Gastrocnemius medialis (tissue), 4 donors: Measurements from ENCODE around the gene PHF12. TPM values are rescaled to one million over a fixed set of nuclear protein-coding genes. Genes with fewer than 3 reads are reported as not detected.

Source experiments
- ATAC-seq, 2 donors: fragments of 150-250 bp; one replicate each; pipeline ENCODE4 v1.9.1; 2016
- DNase-seq, 2 donors: peaks; one replicate each; pipeline ENCODE4 v3.0.0-alpha.2; 2019
- H3K27ac ChIP-seq, 4 donors: fragments of 200-600 bp; sonication (generic); 1 replicate in 1 of 4; 2 replicates in 3 of 4; pipeline ENCODE4 v1.5.1; 2016 to 2018; ENCODE audit warnings: mild to moderate bottlenecking in 2 of 4, moderate library complexity in 1 of 4
- H3K27me3 ChIP-seq, 3 donors: fragments of 200-600 bp; sonication (generic) in 2 of 3; 1 replicate in 1 of 3; 2 replicates in 2 of 3; pipeline versions ENCODE4 v1.5.1 to v1.6.0; 2016 to 2019; ENCODE audit warnings: mild to moderate bottlenecking in 1 of 3, moderate library complexity in 1 of 3
- H3K36me3 ChIP-seq, 2 donors: fragments of 200-600 bp; sonication (generic) in 1 of 2; one replicate each; pipeline ENCODE4 v1.5.1; 2017 to 2018
- H3K4me1 ChIP-seq, 2 donors: fragments of 200-600 bp; sonication (generic) in 1 of 2; one replicate each; pipeline ENCODE4 v1.5.1; 2016 to 2017; ENCODE audit warnings: mild to moderate bottlenecking in 2 of 2
- H3K4me3 ChIP-seq, 4 donors: fragments of 200-600 bp; sonication (generic) in 3 of 4; 1 replicate in 1 of 4; 2 replicates in 3 of 4; pipeline ENCODE4 v1.5.1; 2016 to 2019; ENCODE audit warnings: mild to moderate bottlenecking in 2 of 4
- H3K9me3 ChIP-seq, 3 donors: fragments of 200-600 bp; sonication (generic) in 2 of 3; 1 replicate in 1 of 3; 2 replicates in 2 of 3; pipeline ENCODE4 v1.5.1; 2016 to 2019
- POLR2A ChIP-seq, 2 donors: fragments of 450-650 bp; IDR thresholded peaks; one replicate each; pipeline ENCODE4 v1.6.1; 2017; ENCODE audit warnings: antibody characterized with exemption in 2 of 2, mild to moderate bottlenecking in 2 of 2, moderate library complexity in 2 of 2
- in situ Hi-C, 4 donors: fragments of 200-750 bp; cut with MboI; loops; one replicate each; pipeline versions ENCODE4 v1.15.0 to v1.8.0; 2017; ENCODE audit warnings: low sequenced_read_pairs in 4 of 4
- intact Hi-C: fragments of 100-400 bp; cut with DNase I; formaldehyde crosslinking; loops from one replicate; pipeline ENCODE4 v1.15.1; 2023; ENCODE audit warnings: low total_unique reads
- total RNA-seq, 4 donors: library from RNA; depleted of rRNA; stranded (reverse); fragments of >200 nt; gene quantifications; one replicate each; pipeline versions ENCODE4 v1.1.0 to v1.2.3, GENCODE V29; 2016
- TF ChIP-seq, protein P1 (sequence below), 5 experiments: fragments of 450-650 bp in 3 of 5; fragments of 200-600 bp in 2 of 5; sonication (generic) in 2 of 5; IDR thresholded peaks in 4 of 5; conservative IDR thresholded peaks in 1 of 5; 1 replicate in 4 of 5; 2 replicates in 1 of 5; pipeline ENCODE4 v1.5.1; 2016 to 2019; ENCODE audit warnings: antibody characterized with exemption in 5 of 5, mild to moderate bottlenecking in 3 of 5, moderate library complexity in 3 of 5

The PHF12 gene
- total RNA-seq, 4 donors from 2014 or later, result 22.1 to 37.3 (median 24.2) TPM

DNA sequence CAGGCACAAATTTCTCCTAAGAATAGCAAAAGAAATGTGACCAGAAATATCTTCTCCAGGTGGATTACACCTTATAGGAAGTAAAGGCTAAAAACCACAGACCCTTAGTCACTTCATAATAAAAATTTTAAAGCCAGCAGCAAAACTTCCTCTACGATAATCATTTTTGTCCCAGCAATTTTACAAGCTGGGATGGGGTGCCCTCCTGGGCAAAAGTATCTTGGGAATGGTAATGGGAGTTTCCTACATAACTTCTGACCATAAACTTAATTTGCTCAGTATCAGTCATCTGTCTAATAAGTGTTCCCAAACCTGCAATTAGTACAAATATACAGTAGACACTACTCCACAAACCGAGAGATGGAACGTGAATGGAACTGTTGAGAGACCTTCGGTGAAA, 3.0 kb downstream of the PHF12 start:
- Histone ChIP-seq H3K36me3 (no peaks in the 10 kb centered on the region), H3K4me1 (peaks cover 60 to 63% of the 10 kb centered on the region in 2 donors), H3K9me3 (no peaks in the 10 kb centered on the region), H3K27me3 (no peaks in the 10 kb centered on the region), H3K27ac (peak overlapping the region; percentile 96 to 97 (median 96)), H3K4me3 (peak overlapping the region; percentile 84 to 90 (median 88))
- in situ Hi-C loops, result no loop called here
- DNase-seq (no peak), ATAC-seq (no peak)
- TF ChIP-seq, protein P1, sequence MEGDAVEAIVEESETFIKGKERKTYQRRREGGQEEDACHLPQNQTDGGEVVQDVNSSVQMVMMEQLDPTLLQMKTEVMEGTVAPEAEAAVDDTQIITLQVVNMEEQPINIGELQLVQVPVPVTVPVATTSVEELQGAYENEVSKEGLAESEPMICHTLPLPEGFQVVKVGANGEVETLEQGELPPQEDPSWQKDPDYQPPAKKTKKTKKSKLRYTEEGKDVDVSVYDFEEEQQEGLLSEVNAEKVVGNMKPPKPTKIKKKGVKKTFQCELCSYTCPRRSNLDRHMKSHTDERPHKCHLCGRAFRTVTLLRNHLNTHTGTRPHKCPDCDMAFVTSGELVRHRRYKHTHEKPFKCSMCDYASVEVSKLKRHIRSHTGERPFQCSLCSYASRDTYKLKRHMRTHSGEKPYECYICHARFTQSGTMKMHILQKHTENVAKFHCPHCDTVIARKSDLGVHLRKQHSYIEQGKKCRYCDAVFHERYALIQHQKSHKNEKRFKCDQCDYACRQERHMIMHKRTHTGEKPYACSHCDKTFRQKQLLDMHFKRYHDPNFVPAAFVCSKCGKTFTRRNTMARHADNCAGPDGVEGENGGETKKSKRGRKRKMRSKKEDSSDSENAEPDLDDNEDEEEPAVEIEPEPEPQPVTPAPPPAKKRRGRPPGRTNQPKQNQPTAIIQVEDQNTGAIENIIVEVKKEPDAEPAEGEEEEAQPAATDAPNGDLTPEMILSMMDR (IDR thresholded peaks at IDR 0.05 in 4 of 5, conservative IDR thresholded peaks at IDR 0.05 in 1 of 5), result no peak
- TF ChIP-seq POLR2A (IDR thresholded peaks at IDR 0.05), result no peak
- intact Hi-C loops, result no loop called here

DNA sequence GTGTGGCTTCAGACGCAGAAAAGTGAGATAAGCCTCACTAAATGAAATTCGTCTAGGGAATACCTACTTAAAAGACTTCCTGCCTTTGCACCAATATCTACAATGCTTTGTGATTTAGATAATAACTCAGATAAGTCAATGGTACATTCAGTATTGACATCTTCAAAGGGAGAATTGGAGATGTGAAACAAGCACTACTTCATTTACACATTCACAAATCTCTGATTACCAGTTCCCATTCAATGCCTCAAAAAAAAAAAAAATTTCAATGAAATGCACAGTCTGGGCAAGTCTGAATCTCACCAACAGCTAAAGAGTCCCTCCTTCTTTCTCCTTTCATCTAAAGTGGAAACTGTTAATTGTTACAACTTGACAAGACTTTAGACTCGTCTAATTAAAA, 3.7 kb downstream of the PHF12 start:
- in situ Hi-C loops, result no loop called here
- ATAC-seq (no peak), DNase-seq (no peak)
- H3K36me3 ChIP-seq, result no peaks in the 10 kb centered on the region
- no peak for TF ChIP-seq POLR2A (IDR thresholded peaks at IDR 0.05)
- TF ChIP-seq, protein P1 (IDR thresholded peaks at IDR 0.05 in 4 of 5, conservative IDR thresholded peaks at IDR 0.05 in 1 of 5), result no peak
- H3K27me3 ChIP-seq, result no peaks in the 10 kb centered on the region
- no peak overlapping the region for H3K4me3 ChIP-seq
- peak overlapping the region; percentile 96 to 97 (median 96) for H3K27ac ChIP-seq
- intact Hi-C loops, result no loop called here
- peaks cover 56 to 64% of the 10 kb centered on the region in 2 donors for H3K4me1 ChIP-seq
- no peaks in the 10 kb centered on the region for H3K9me3 ChIP-seq

DNA sequence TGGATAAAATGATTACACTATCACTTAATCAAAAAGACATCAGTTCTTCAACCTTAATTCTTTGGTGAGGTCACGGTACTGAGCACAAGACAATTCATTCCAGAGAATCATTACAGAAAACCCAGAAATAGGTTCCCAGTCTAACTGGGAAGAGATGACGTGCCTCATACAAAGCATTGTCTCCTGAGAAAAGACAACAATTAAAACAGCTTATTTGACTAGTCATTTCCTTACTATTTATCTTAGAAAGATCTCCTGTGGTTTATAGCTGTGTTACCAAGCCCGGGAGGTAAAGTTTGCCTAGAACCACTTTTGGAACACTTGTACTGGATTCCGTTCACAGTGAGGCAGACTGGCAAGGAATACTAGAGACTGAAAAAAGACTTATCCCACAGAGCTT, 5.1 kb downstream of the PHF12 start:
- in situ Hi-C loops, result no loop called here
- Histone ChIP-seq H3K27me3 (no peaks in the 10 kb centered on the region), H3K9me3 (no peaks in the 10 kb centered on the region), H3K36me3 (no peaks in the 10 kb centered on the region), H3K4me1 (peaks cover 67 to 76% of the 10 kb centered on the region in 2 donors), H3K27ac (peak overlapping the region; percentile 96 to 97 (median 96)), H3K4me3 (no peak overlapping the region)
- ATAC-seq, result no peak
- intact Hi-C loops, result no loop called here
- no peak for DNase-seq
- peak in 1 of 2 donors; percentile 13 for TF ChIP-seq POLR2A (IDR thresholded peaks at IDR 0.05)
- TF ChIP-seq, protein P1 (IDR thresholded peaks at IDR 0.05 in 4 of 5, conservative IDR thresholded peaks at IDR 0.05 in 1 of 5), result no peak

DNA sequence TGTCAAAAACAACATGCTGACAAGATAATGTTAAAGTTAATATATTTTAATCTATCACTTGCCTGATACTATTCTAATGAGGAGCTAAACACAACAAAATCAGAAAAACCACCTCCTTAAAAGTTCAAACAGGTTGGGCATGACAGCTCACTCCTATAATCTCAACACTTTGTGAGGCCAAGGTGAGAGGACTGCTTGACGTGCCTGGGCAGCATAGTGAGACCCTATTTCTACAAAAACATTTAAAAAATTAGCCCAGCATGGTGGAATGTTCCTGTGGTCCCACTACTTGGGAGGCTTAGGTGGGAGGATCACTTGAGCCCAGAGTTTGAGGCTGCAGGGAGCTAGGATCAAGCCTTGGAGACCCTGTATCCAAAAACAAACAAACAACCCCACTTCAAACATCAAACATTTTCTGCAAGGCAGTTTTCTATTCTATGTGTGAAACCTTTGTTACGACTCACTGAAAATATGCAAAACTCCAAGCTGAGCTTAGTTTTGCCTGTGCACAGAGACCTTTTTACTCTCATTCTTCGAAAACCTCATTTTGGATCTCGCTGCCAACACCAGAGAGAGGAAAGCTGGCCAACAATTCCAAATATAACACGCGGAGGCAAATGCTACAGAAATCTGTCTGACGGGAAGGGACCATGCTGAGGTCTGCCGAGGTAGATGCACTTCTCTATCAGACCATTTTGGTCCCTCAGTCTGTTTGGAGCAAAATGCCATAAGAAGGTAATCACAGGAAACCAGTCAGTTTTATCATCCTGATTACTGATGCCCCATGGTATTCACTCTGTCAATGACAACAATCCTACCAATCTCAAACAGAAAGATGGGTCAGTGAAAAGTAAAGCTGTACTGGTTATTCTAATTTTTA, 6.2 kb downstream of the PHF12 start:
- no peak overlapping the region for H3K4me3 ChIP-seq
- H3K9me3 ChIP-seq, result no peaks in the 10 kb centered on the region
- no peaks in the 10 kb centered on the region for H3K27me3 ChIP-seq
- peak overlapping the region; percentile 96 to 97 (median 96) for H3K27ac ChIP-seq
- ATAC-seq, result no peak
- TF ChIP-seq, protein P1 (IDR thresholded peaks at IDR 0.05 in 4 of 5, conservative IDR thresholded peaks at IDR 0.05 in 1 of 5), result no peak
- no peak for TF ChIP-seq POLR2A (IDR thresholded peaks at IDR 0.05)
- no peak for DNase-seq
- H3K36me3 ChIP-seq, result no peaks in the 10 kb centered on the region
- peaks cover 79 to 87% of the 10 kb centered on the region in 2 donors for H3K4me1 ChIP-seq
- in situ Hi-C loops (no loop called here), intact Hi-C loops (no loop called here)
